NT2/D1 (cell line): ENCODE data around the gene CXorf38.

Source experiments
- SUZ12 ChIP-seq: IDR thresholded peaks from 2 replicates; pipeline ENCODE4 v1.6.1; 2011; ENCODE audit not compliant: insufficient read length, insufficient read depth; ENCODE audit errors: extremely low read depth
- YY1 ChIP-seq: IDR thresholded peaks from 2 replicates; pipeline ENCODE4 v1.6.1; 2011; ENCODE audit not compliant: insufficient read length, insufficient read depth

DNA sequence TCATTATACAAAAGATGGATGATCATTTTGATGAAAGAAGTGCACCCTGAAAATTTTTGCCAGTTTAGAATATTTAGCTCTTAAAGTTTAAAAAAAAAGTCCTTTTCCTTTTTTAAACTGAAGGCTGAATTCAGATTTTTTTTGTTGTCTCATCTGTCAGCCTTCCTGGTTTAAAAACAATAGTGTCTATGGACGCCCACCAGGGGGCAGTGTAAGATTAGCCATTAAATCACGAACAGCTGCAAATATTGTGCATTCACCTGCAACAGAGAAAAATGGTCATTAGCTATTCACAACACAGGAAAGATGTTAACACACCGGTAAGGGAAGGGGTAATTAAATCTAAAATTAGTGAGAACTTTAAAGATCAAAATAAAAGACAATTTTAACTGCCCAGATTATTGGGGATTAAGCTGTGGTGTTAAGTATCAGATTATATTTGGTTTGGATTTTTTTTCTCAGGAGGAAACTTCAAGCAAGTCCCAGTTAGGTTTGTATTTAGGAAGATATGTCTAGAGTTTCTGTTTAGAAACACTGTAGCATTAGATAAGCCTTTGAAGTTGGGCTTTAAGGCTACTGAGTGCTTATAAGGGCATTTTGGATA is 4.4 kb upstream of the CXorf38 start:
- TF ChIP-seq YY1 (no peak), SUZ12 (no peak)
